Cardiac muscle cell (in vitro differentiated cells and primary cell): ENCODE results near the gene LRP8. TPM values are rescaled to one million over a fixed set of nuclear protein-coding genes. Genes with fewer than 3 reads are reported as not detected.

Source experiments
- DNase-seq, 2 donors: peaks; one replicate each; pipeline versions ENCODE4 v3.0.0 to v3.0.0-alpha.2; 2010 to 2017; ENCODE audit warnings: low read depth in 1 of 2, low spot score in 1 of 2
- H3K27ac ChIP-seq: fragments of 200-600 bp; sonication (generic); 2 replicates; pipeline ENCODE4 v1.5.1; 2016
- H3K27me3 ChIP-seq: fragments of 200-600 bp; sonication (generic); 2 replicates; pipeline ENCODE4 v1.6.0; 2016; ENCODE audit warnings: control low read depth
- H3K36me3 ChIP-seq: fragments of 200-600 bp; sonication (generic); 2 replicates; pipeline ENCODE4 v1.5.1; 2016; ENCODE audit warnings: control low read depth
- H3K4me1 ChIP-seq: fragments of 200-600 bp; sonication (generic); 2 replicates; pipeline ENCODE4 v1.8.1; 2017; ENCODE audit warnings: low read depth, mild to moderate bottlenecking, mixed run types
- H3K4me3 ChIP-seq: fragments of 200-600 bp; sonication (generic); 2 replicates; pipeline ENCODE4 v1.5.1; 2016; ENCODE audit warnings: mild to moderate bottlenecking
- H3K9me3 ChIP-seq: fragments of 200-600 bp; sonication (generic); 2 replicates; pipeline ENCODE4 v1.5.1; 2017; ENCODE audit warnings: low read depth, mild to moderate bottlenecking, control low read depth
- polyA plus RNA-seq: library from polyadenylated mRNA; unstranded; fragments of >200 nt; fragmentation: Nextera tagmentation; extraction: Ambion mirVana; gene quantifications from 2 replicates; pipeline ENCODE4 v1.2.1, GENCODE V29; 2016
- total RNA-seq: library from RNA; depleted of rRNA; stranded (reverse); fragments of >200 nt; gene quantifications from 2 replicates; pipeline ENCODE4 v1.2.3, GENCODE V29; 2016
- TF ChIP-seq, protein P1 (sequence below): IDR thresholded peaks from 2 replicates; pipeline ENCODE4 v1.5.1; 2012; ENCODE audit warnings: low read depth, mild to moderate bottlenecking, low read length

The LRP8 gene
- total and polyA plus RNA-seq, 2 experiments from 2014 or later = 5.4 to 9.7 TPM

DNA sequence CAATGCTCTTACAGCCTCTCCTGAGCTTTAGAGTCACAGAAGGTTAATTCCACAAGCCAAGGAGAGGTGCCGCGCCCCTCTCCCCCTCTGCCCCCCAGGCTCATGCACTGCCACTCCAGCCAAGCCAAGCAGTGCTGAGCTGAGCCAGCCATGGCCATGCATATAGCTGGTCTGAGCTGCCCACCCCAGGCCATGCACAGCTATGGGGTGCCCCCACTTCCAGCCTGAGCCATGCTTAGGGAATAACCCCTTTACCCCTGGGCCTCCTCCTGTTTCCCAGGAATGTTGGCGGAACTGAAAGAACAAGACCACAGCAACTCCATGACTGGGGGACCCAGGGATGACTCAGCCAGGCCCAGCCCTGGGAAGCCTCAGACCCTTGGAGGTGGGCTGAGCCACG lies 55.5 kb downstream of the LRP8 start:
- no peak overlapping the region for H3K4me3 ChIP-seq

DNA sequence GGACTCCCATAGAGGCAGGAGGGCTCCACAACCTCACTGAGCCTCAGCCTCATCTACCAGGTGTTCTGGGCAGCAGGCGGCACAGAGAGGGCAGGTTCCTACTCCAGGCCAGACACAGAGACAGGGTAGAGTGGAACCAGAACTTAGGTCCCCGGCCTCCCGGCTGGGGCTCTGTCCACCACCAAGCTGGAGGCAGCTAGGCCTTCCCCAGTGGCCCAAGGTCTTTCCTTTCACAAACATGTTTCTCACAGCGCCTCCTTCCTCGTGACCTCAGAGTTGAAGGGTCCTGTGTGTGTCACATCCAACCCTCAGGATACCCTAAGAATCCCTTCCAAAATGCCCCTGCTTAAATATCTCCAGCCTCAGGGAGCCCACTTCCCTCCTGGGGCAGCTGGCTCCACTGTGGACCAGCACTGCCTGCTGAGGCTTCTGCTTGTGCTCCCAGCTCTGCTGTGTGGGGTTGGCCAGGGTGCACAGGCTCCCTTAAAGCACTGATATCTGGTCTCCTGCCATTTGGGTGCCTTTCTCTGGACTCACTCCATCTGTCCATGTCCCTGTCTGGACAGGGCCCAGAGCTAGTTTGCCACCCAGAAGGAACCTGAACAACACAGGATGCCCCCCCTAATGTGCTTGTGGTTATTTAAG lies 56.3 kb downstream of the LRP8 start:
- Histone ChIP-seq H3K27ac (no peak overlapping the region), H3K4me1 (no peaks in the 10 kb centered on the region), H3K4me3 (no peak overlapping the region), H3K9me3 (no peaks in the 10 kb centered on the region), H3K27me3 (no peaks in the 10 kb centered on the region), H3K36me3 (no peaks in the 10 kb centered on the region)
- TF ChIP-seq, protein P1, sequence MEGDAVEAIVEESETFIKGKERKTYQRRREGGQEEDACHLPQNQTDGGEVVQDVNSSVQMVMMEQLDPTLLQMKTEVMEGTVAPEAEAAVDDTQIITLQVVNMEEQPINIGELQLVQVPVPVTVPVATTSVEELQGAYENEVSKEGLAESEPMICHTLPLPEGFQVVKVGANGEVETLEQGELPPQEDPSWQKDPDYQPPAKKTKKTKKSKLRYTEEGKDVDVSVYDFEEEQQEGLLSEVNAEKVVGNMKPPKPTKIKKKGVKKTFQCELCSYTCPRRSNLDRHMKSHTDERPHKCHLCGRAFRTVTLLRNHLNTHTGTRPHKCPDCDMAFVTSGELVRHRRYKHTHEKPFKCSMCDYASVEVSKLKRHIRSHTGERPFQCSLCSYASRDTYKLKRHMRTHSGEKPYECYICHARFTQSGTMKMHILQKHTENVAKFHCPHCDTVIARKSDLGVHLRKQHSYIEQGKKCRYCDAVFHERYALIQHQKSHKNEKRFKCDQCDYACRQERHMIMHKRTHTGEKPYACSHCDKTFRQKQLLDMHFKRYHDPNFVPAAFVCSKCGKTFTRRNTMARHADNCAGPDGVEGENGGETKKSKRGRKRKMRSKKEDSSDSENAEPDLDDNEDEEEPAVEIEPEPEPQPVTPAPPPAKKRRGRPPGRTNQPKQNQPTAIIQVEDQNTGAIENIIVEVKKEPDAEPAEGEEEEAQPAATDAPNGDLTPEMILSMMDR = no peak
- DNase-seq = no peak

More for the DNA sequence above, 55.5 kb downstream of the LRP8 start:
- TF ChIP-seq, protein P1 = no peak
- Histone ChIP-seq H3K9me3 (no peaks in the 10 kb centered on the region), H3K4me1 (no peaks in the 10 kb centered on the region), H3K27me3 (no peaks in the 10 kb centered on the region), H3K27ac (no peak overlapping the region), H3K36me3 (no peaks in the 10 kb centered on the region)
- DNase-seq = no peak

DNA sequence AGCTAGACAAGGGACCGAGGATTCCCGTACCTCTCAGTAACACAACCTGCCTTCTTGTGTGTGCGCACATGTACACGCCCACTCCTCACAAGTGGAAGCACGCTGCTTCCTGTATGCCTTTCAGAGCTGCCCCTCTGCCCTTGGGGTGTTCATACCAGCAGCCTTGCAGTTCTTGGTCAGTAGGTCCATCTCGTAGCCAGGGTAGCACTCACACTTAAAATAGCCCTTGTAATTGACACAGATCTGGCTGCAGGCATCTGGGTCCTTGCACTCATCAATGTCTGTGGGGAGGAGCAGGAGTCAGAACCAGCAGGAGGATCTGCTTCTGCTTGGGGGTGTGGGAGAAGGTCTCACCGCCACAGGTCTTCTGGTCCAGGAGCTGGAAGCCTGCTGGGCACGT lies 57.0 kb downstream of the LRP8 start:
- Histone ChIP-seq H3K9me3 (no peaks in the 10 kb centered on the region), H3K4me1 (no peaks in the 10 kb centered on the region), H3K36me3 (no peaks in the 10 kb centered on the region), H3K27ac (no peak overlapping the region), H3K4me3 (no peak overlapping the region), H3K27me3 (no peaks in the 10 kb centered on the region)
- TF ChIP-seq, protein P1 = no peak
- no peak for DNase-seq

DNA sequence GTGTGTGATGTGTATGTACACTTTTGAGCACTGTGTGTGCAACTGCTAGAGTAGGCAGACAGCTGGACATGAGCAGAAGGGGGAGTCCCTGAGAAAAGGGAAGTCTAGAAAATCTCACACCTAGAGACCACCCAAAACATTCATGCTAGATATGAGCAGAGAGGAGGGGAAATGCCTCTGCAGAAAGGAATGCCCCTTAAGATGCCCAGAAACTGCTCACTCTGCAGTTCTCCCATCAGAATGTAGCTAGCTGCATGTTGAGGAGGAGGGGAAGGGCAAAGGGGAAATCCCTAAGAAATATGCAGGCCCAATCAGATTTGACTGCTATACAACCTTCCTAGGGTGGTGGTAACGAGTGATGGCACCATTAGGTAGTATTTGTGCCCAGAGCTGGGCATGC lies 57.8 kb downstream of the LRP8 start:
- Histone ChIP-seq H3K9me3 (no peaks in the 10 kb centered on the region), H3K36me3 (no peaks in the 10 kb centered on the region), H3K4me1 (no peaks in the 10 kb centered on the region), H3K4me3 (no peak overlapping the region), H3K27ac (no peak overlapping the region), H3K27me3 (no peaks in the 10 kb centered on the region)
- DNase-seq = no peak
- TF ChIP-seq, protein P1 = no peak

DNA sequence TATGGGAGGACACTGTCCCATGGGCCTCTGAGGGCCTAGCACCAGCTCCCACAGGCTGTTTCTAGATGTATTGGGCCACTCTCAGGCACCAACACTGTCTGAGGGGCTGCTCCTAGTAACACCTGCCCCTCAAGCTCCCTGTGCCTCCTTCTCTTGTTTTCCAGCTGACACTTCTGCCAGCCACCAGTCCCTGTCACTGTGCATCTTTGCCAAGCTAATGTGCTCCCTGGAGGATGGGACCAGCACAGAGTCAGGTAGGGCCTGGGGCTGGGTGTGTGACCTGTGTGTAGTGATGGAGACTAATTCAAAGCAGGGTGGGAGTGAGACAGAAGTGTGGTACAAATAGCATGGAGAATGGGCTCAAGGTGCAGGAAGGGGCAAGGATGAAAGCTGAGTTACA lies 60.1 kb downstream of the LRP8 start:
- no peaks in the 10 kb centered on the region for H3K9me3 ChIP-seq
- DNase-seq = no peak
- H3K27me3 ChIP-seq = no peaks in the 10 kb centered on the region
- H3K27ac ChIP-seq = no peak overlapping the region
- TF ChIP-seq, protein P1 = no peak
- H3K36me3 ChIP-seq = no peaks in the 10 kb centered on the region
- H3K4me1 ChIP-seq = no peaks in the 10 kb centered on the region
- no peak overlapping the region for H3K4me3 ChIP-seq
